KMS-11 (cell line): ENCODE results near the gene IMMT.
"Not testable (repeated sequence)": the region's sequence is repeated elsewhere in the genome, so short reads cannot be mapped to it uniquely, and the experiment has no call there.

ENCODE experiments used
- H2AFZ ChIP-seq: fragments of 200-600 bp; sonication (generic); 2 replicates; pipeline ENCODE4 v1.6.1; 2016; ENCODE audit warnings: antibody characterized with exemption, mixed run types, low read depth
- H3K27ac ChIP-seq: fragments of 200-600 bp; sonication (generic); 2 replicates; pipeline ENCODE4 v1.6.1; 2016; ENCODE audit warnings: mild to moderate bottlenecking, mixed run types
- H3K27me3 ChIP-seq: fragments of 200-600 bp; sonication (generic); 2 replicates; pipeline ENCODE4 v1.6.1; 2017; ENCODE audit warnings: mild to moderate bottlenecking, low read depth, mixed run types, moderate library complexity; ENCODE audit not compliant: insufficient read depth
- H3K36me3 ChIP-seq: fragments of 200-600 bp; sonication (generic); 2 replicates; pipeline ENCODE4 v1.6.1; 2017; ENCODE audit warnings: mild to moderate bottlenecking, mixed run types; ENCODE audit not compliant: insufficient read depth
- H3K4me1 ChIP-seq: fragments of 200-600 bp; sonication (generic); 2 replicates; pipeline ENCODE4 v1.6.1; 2016; ENCODE audit warnings: mild to moderate bottlenecking, low read depth, mixed run types; ENCODE audit not compliant: poor library complexity, severe bottlenecking
- H3K4me2 ChIP-seq: fragments of 200-600 bp; sonication (generic); 2 replicates; pipeline ENCODE4 v1.7.0; 2016; ENCODE audit warnings: mild to moderate bottlenecking, mixed run types
- H3K4me3 ChIP-seq: fragments of 200-600 bp; sonication (generic); IDR thresholded peaks from 2 replicates; pipeline ENCODE4 v1.6.1; 2017; ENCODE audit warnings: low read depth, low read length, mixed read lengths; ENCODE audit not compliant: insufficient read depth
- H3K79me2 ChIP-seq: fragments of 200-600 bp; sonication (generic); 2 replicates; pipeline ENCODE4 v1.6.1; 2016; ENCODE audit warnings: low read depth, mixed run types; ENCODE audit not compliant: insufficient read depth
- H3K9ac ChIP-seq: fragments of 200-600 bp; sonication (generic); 2 replicates; pipeline ENCODE4 v1.6.1; 2016; ENCODE audit warnings: mild to moderate bottlenecking, mixed run types
- H4K20me1 ChIP-seq: fragments of 200-600 bp; sonication (generic); 2 replicates; pipeline ENCODE4 v1.6.1; 2016; ENCODE audit warnings: mild to moderate bottlenecking, mixed run types; ENCODE audit not compliant: insufficient read depth
- TF ChIP-seq, protein P1 (sequence below): fragments of 200-600 bp; sonication (generic); conservative IDR thresholded peaks from 2 replicates; pipeline ENCODE4 v1.6.1; 2017; ENCODE audit warnings: low read depth, mild to moderate bottlenecking, antibody characterized with exemption, low read length, moderate library complexity, mixed read lengths

Gene IMMT

GRCh38 chr2:86229221-86229620 is 34.0 kb upstream of the IMMT start:
- H3K9ac ChIP-seq, result no peak overlapping the region

GRCh38 chr2:86228574-86228973 is 33.3 kb upstream of the IMMT start:
- H3K27me3 ChIP-seq, H3K4me1 ChIP-seq, H3K4me3 ChIP-seq, H3K4me2 ChIP-seq, H3K27ac ChIP-seq, H2AFZ ChIP-seq, H3K36me3 ChIP-seq, H3K79me2 ChIP-seq, H3K9ac ChIP-seq, H4K20me1 ChIP-seq: not testable (repeated sequence)

More at GRCh38 chr2:86229221-86229620, 34.0 kb upstream of the IMMT start:
- Histone ChIP-seq H3K4me2 (no peak overlapping the region), H3K4me1 (no peaks in the 10 kb centered on the region), H3K79me2 (no peaks in the 10 kb centered on the region), H3K27me3 (no peaks in the 10 kb centered on the region), H3K27ac (no peak overlapping the region), H4K20me1 (no peaks in the 10 kb centered on the region), H2AFZ (no peak overlapping the region), H3K36me3 (no peaks in the 10 kb centered on the region), H3K4me3 (no peak overlapping the region)
- TF ChIP-seq, protein P1, sequence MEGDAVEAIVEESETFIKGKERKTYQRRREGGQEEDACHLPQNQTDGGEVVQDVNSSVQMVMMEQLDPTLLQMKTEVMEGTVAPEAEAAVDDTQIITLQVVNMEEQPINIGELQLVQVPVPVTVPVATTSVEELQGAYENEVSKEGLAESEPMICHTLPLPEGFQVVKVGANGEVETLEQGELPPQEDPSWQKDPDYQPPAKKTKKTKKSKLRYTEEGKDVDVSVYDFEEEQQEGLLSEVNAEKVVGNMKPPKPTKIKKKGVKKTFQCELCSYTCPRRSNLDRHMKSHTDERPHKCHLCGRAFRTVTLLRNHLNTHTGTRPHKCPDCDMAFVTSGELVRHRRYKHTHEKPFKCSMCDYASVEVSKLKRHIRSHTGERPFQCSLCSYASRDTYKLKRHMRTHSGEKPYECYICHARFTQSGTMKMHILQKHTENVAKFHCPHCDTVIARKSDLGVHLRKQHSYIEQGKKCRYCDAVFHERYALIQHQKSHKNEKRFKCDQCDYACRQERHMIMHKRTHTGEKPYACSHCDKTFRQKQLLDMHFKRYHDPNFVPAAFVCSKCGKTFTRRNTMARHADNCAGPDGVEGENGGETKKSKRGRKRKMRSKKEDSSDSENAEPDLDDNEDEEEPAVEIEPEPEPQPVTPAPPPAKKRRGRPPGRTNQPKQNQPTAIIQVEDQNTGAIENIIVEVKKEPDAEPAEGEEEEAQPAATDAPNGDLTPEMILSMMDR, result no peak

GRCh38 chr2:86227685-86228084 is 32.4 kb upstream of the IMMT start:
- Histone ChIP-seq H3K79me2 (no peaks in the 10 kb centered on the region), H3K9ac (no peak overlapping the region), H3K27me3 (no peaks in the 10 kb centered on the region), H3K27ac (no peak overlapping the region), H3K4me3 (no peak overlapping the region), H3K4me1 (no peaks in the 10 kb centered on the region), H3K4me2 (no peak overlapping the region), H4K20me1 (no peaks in the 10 kb centered on the region), H3K36me3 (no peaks in the 10 kb centered on the region), H2AFZ (no peak overlapping the region)
- TF ChIP-seq, protein P1, result no peak

DNA sequence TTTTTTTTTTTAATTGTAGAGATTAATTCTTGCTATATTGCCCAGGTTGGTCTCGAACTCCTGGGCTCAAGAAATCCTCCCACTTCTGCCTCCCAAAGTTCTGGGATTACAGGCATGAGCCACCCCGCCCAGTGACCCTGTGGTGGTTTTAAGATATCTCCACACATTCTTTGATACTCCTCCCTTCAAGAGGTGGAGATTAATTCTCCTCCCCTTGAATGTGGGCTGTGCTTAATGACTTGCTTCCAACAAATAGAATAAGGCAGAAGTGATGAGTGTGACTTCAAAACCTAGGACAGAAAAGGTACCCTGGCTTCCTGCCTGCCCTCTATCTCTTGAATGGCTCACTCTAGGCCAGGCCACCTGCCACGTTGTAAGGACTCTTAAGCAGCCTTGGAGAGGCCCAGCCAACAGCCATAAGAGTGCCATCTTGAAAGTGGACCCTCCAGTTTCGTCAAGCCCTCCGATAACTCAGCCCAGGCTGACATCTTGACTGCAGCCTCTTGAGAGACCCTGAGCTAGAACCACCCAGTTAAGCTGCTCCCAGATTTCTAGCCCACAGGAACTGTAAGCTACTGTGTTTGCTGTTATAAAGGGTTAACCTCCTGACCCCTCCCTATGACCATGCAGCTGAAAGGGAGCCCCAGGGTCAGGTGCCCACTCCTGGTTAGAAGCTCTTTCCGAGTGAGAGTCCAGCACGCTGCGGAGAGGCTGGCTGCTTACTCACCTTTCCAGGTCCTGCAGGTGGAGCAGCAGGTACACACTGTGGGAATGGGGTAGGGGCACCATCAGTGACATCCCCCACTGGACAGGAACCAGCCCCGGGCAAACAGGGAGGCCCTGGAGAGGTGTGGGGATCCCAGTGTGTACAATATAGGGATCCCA is 31.6 kb upstream of the IMMT start:
- no peaks in the 10 kb centered on the region for H4K20me1 ChIP-seq
- no peak overlapping the region for H2AFZ ChIP-seq
- no peak overlapping the region for H3K27ac ChIP-seq
- H3K79me2 ChIP-seq, result no peaks in the 10 kb centered on the region
- TF ChIP-seq, protein P1, result no peak
- no peaks in the 10 kb centered on the region for H3K27me3 ChIP-seq
- no peaks in the 10 kb centered on the region for H3K36me3 ChIP-seq
- no peak overlapping the region for H3K9ac ChIP-seq
- H3K4me1 ChIP-seq, result no peaks in the 10 kb centered on the region
- no peak overlapping the region for H3K4me3 ChIP-seq
- no peak overlapping the region for H3K4me2 ChIP-seq

DNA sequence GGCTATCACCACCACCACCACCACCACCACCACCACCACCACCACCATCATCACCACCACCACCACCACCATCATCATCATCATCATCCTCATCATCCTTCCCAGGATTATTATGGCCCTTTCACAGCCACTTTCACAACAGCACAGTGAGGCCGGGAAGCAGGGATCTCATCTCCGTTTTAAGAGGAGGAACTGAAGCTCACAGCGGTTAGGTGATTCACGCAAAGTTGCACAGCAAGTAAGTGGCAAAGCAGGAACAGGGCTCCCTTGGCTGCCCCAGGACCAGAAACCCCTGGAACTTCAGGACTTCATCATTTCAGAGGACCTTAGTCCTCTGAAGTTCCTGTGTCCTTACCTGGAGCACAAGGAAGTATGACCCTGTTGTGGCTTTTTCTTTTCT is 30.8 kb upstream of the IMMT start:
- no peak overlapping the region for H2AFZ ChIP-seq
- no peaks in the 10 kb centered on the region for H3K4me1 ChIP-seq
- no peak overlapping the region for H3K4me3 ChIP-seq
- H3K79me2 ChIP-seq, result no peaks in the 10 kb centered on the region
- TF ChIP-seq, protein P1, result no peak
- no peaks in the 10 kb centered on the region for H4K20me1 ChIP-seq
- H3K27me3 ChIP-seq, result no peaks in the 10 kb centered on the region
- H3K27ac ChIP-seq, result no peak overlapping the region
- no peak overlapping the region for H3K4me2 ChIP-seq
- no peak overlapping the region for H3K9ac ChIP-seq
- no peaks in the 10 kb centered on the region for H3K36me3 ChIP-seq
